CD14-positive monocyte (primary cell): ENCODE results near the gene PCDHA4. TPM values are rescaled to one million over a fixed set of nuclear protein-coding genes. Genes with fewer than 3 reads are reported as not detected.

Experiments used
- DNase-seq, 3 donors: peaks; one replicate each; pipeline ENCODE4 v3.0.0-alpha.2; 2011 to 2022
- H2AFZ ChIP-seq: 2 replicates; pipeline ENCODE4 v1.6.0; 2012; ENCODE audit warnings: mild to moderate bottlenecking, low read depth, low read length, inconsistent platforms; ENCODE audit not compliant: insufficient read depth, poor library complexity, severe bottlenecking
- H3K27ac ChIP-seq, 2 donors: 1 replicate in 1 of 2; 2 replicates in 1 of 2; pipeline ENCODE4 v1.5.1; 2012 to 2013; ENCODE audit warnings: low read length in 2 of 2, control low read depth in 1 of 2, inconsistent platforms in 1 of 2, low read depth in 1 of 2, mild to moderate bottlenecking in 1 of 2
- H3K27me3 ChIP-seq, 2 donors: one replicate each; pipeline versions ENCODE4 v1.6.0 to v1.6.1; 2011 to 2013; ENCODE audit warnings: low read length in 2 of 2; ENCODE audit not compliant: control insufficient read depth in 2 of 2, insufficient read depth in 2 of 2
- H3K36me3 ChIP-seq, 2 donors: replicated peaks in 1 of 2; 1 replicate in 1 of 2; 2 replicates in 1 of 2; pipeline versions ENCODE4 v1.5.1 to v1.6.1; 2012 to 2013; ENCODE audit warnings: low read length in 2 of 2, control low read depth in 1 of 2, inconsistent platforms in 1 of 2, mild to moderate bottlenecking in 1 of 2; ENCODE audit not compliant: insufficient read depth in 2 of 2, control insufficient read depth in 1 of 2
- H3K4me1 ChIP-seq, 2 donors: 1 replicate in 1 of 2; 2 replicates in 1 of 2; pipeline versions ENCODE4 v1.5.1 to v1.6.1; 2012 to 2013; ENCODE audit warnings: low read length in 2 of 2, control low read depth in 1 of 2, inconsistent platforms in 1 of 2, mild to moderate bottlenecking in 1 of 2, moderate library complexity in 1 of 2; ENCODE audit not compliant: insufficient read depth in 2 of 2, control insufficient read depth in 1 of 2
- H3K4me2 ChIP-seq: replicated peaks from 2 replicates; pipeline ENCODE3; 2012; ENCODE audit warnings: low read length, moderate library complexity, mild to moderate bottlenecking; ENCODE audit not compliant: poor library complexity, severe bottlenecking; ENCODE audit errors: extremely low read depth
- H3K4me3 ChIP-seq, 3 experiments: fragments of 200-600 bp in 1 of 3; sonication (generic) in 1 of 3; replicated peaks in 1 of 3; 1 replicate in 2 of 3; 2 replicates in 1 of 3; pipeline ENCODE4 v1.5.1; 2011 to 2013; ENCODE audit warnings: low read length in 3 of 3, mild to moderate bottlenecking in 3 of 3, control low read depth in 2 of 3, low read depth in 2 of 3, inconsistent platforms in 1 of 3, moderate library complexity in 1 of 3
- H3K79me2 ChIP-seq: 2 replicates; pipeline ENCODE4 v1.6.0; 2012; ENCODE audit warnings: mild to moderate bottlenecking, control low read depth, inconsistent platforms, low read length, moderate library complexity; ENCODE audit not compliant: insufficient read depth
- H3K9ac ChIP-seq: 2 replicates; pipeline ENCODE4 v1.6.0; 2017; ENCODE audit warnings: low read length, mild to moderate bottlenecking; ENCODE audit not compliant: insufficient read depth, poor library complexity, severe bottlenecking
- H3K9me3 ChIP-seq, 2 donors: replicated peaks in 1 of 2; 1 replicate in 1 of 2; 2 replicates in 1 of 2; pipeline versions ENCODE4 v1.5.1 to v1.6.1; 2012 to 2013; ENCODE audit warnings: low read length in 2 of 2, control low read depth in 1 of 2; ENCODE audit not compliant: control insufficient read depth in 1 of 2, insufficient read depth in 1 of 2
- H4K20me1 ChIP-seq: 2 replicates; pipeline ENCODE4 v1.6.0; 2012; ENCODE audit warnings: mild to moderate bottlenecking, low read length, control low read depth, moderate library complexity; ENCODE audit not compliant: insufficient read depth
- H3K27ac Mint-ChIP-seq, 7 donors: one replicate each; pipeline ENCODE4 v1.8.0; 2020; ENCODE audit warnings: mild to moderate bottlenecking in 7 of 7, mixed read lengths in 7 of 7, moderate library complexity in 6 of 7, inconsistent platforms in 2 of 7
- H3K27me3 Mint-ChIP-seq, 3 donors: one replicate each; pipeline ENCODE4 v1.8.0; 2021 to 2022; ENCODE audit warnings: low read depth in 3 of 3, mild to moderate bottlenecking in 3 of 3, mixed read lengths in 3 of 3, moderate library complexity in 3 of 3, inconsistent platforms in 1 of 3
- H3K36me3 Mint-ChIP-seq, 2 donors: one replicate each; pipeline ENCODE4 v1.8.0; 2020; ENCODE audit warnings: mixed read lengths in 2 of 2, inconsistent platforms in 1 of 2, mild to moderate bottlenecking in 1 of 2
- H3K4me1 Mint-ChIP-seq: one replicate; pipeline ENCODE4 v1.8.0; 2020; ENCODE audit warnings: mild to moderate bottlenecking, mixed read lengths
- H3K4me3 Mint-ChIP-seq, 2 donors: one replicate each; pipeline ENCODE4 v1.8.0; 2020; ENCODE audit warnings: mild to moderate bottlenecking in 2 of 2, mixed read lengths in 2 of 2, moderate library complexity in 1 of 2
- H3K9me3 Mint-ChIP-seq, 7 donors: one replicate each; pipeline ENCODE4 v1.8.0; 2020 to 2022; ENCODE audit warnings: mixed read lengths in 7 of 7, mild to moderate bottlenecking in 6 of 7, moderate library complexity in 6 of 7, inconsistent platforms in 2 of 7
- CTCF ChIP-seq: fragments of 200-600 bp; IDR thresholded peaks from one replicate; pipeline ENCODE4 v1.8.0; 2022; ENCODE audit warnings: antibody characterized with exemption, mild to moderate bottlenecking
- WGBS: methylation state at CpG from one replicate; pipeline ENCODE4 v1.1.5; 2013; ENCODE audit warnings: missing lambda C conversion rate; ENCODE audit not compliant: insufficient coverage; 5-methylcytosine and 5-hydroxymethylcytosine counted together
- intact Hi-C, 2 donors: fragments of 100-400 bp; cut with micrococcal nuclease; formaldehyde crosslinking; loops; one replicate each; pipeline versions ENCODE4 v1.15.0 to v1.15.1; 2023
- polyA minus RNA-seq: library from RNA; depleted of rRNA, polyadenylated mRNA; stranded (reverse); fragments of >200 nt; gene quantifications from 2 replicates; pipeline ENCODE4 v1.2.3, GENCODE V29; 2012
- polyA plus RNA-seq, 3 donors: library from polyadenylated mRNA; depleted of rRNA in 1 of 3; unstranded in 2 of 3; stranded (reverse) in 1 of 3; fragments of 300-500 nt in 2 of 3; fragments of >200 nt in 1 of 3; fragmentation: Illumina TruSeq in 2 of 3; gene quantifications; 1 replicate in 2 of 3; 2 replicates in 1 of 3; pipeline ENCODE4 v1.2.3, GENCODE V29; 2012 to 2021
- total RNA-seq, 12 experiments: library from RNA in 1 of 12; stranded (reverse) in 1 of 12; fragments of 120-200 nt in 1 of 12; gene quantifications; one replicate each; pipeline ENCODE4 v1.2.4 and lab custom pipeline; 2013 to 2026; ENCODE audit warnings: mixed read lengths in 6 of 12, inconsistent platforms in 1 of 12

PCDHA4 gene
- not detected for total RNA-seq (2013)
- polyA plus RNA-seq (not detected), polyA minus RNA-seq (0.28 TPM in 1 of 2 replicates, not detected in the other), total RNA-seq (lab: John Stamatoyannopoulos, UW) (0 to 1.6 (median 0.06) reads per million in 11 experiments)

GRCh38 chr5:140806834-140807775 lies at the start of gene PCDHA4:
PCDHA4 (plus strand) TSS chr5:140807068.
- intact Hi-C loops, result no loop called here
- Mint-ChIP-seq H3K27ac (peak within 1 kb of the TSS in 1 of 7 donors; percentile 25), H3K27me3 (peaks cover 4 to 21% (median 18%) of the 10 kb centered on the region in 3 donors), H3K4me3 (peak within 1 kb of the TSS; percentile 28 to 59), H3K36me3 (peaks cover 0 to 11% of the 10 kb centered on the region in 2 donors), H3K9me3 (peaks cover 37 to 63% (median 55%) of the 10 kb centered on the region in 7 donors), H3K4me1 (no peaks in the 10 kb centered on the region)
- H3K36me3 ChIP-seq, result no peaks in the 10 kb centered on the region
- DNase-seq, result no peak
- WGBS, result 23% methylated on average over 26 of the region's 47 CpGs
- peaks cover 38 to 54% of the 10 kb centered on the region in 2 donors for H3K9me3 ChIP-seq
- no peaks in the 10 kb centered on the region for H4K20me1 ChIP-seq
- no peak within 1 kb of the TSS for H3K9ac ChIP-seq
- H2AFZ ChIP-seq, result no peak within 1 kb of the TSS
- no peak for TF ChIP-seq CTCF
- no peaks in the 10 kb centered on the region for H3K4me1 ChIP-seq
- no peaks in the 10 kb centered on the region for H3K79me2 ChIP-seq
- no peak within 1 kb of the TSS for H3K4me2 ChIP-seq
- no peak within 1 kb of the TSS for H3K4me3 ChIP-seq
- peaks cover 0 to 20% of the 10 kb centered on the region in 2 donors for H3K27me3 ChIP-seq
- no peak within 1 kb of the TSS for H3K27ac ChIP-seq

GRCh38 chr5:140764177-140764973 lies 42.5 kb upstream of the PCDHA4 start:
- Histone ChIP-seq H3K27ac (no peak overlapping the region), H3K4me1 (no peaks in the 10 kb centered on the region), H3K4me3 (peak overlapping the region in 1 of 3 experiments; percentile 4), H3K79me2 (no peaks in the 10 kb centered on the region), H3K9ac (no peak overlapping the region), H3K9me3 (peaks cover 47 to 94% of the 10 kb centered on the region in 2 donors), H4K20me1 (no peaks in the 10 kb centered on the region), H2AFZ (no peak overlapping the region), H3K27me3 (no peaks in the 10 kb centered on the region), H3K4me2 (no peak overlapping the region), H3K36me3 (no peaks in the 10 kb centered on the region)
- Mint-ChIP-seq H3K4me3 (no peak overlapping the region), H3K4me1 (no peaks in the 10 kb centered on the region), H3K27ac (no peak overlapping the region), H3K27me3 (peaks cover 0 to 2% (median 2%) of the 10 kb centered on the region in 3 donors), H3K9me3 (peaks cover 38 to 87% (median 80%) of the 10 kb centered on the region in 7 donors), H3K36me3 (no peaks in the 10 kb centered on the region)
- no peak for DNase-seq
- no peak for TF ChIP-seq CTCF
- no CpG with 5 or more reads among the region's 2 CpGs for WGBS
- intact Hi-C loops, result no loop called here
